Calu3 (cell line): ENCODE measurements around the gene GDI2. TPM values are rescaled to one million over a fixed set of nuclear protein-coding genes. Genes with fewer than 3 reads are reported as not detected.

Source experiments
- BruUV-seq: library from RNA; stranded (reverse); fragments of 400-500 nt; replicated peaks from 2 replicates; lab custom pipeline; 2021; lab: Mats Ljungman, UMichigan
- CTCF ChIA-PET: fragments of 300-600 bp; sonication (Branson Sonifier 250); formaldehyde crosslinking; loops from one replicate; lab custom pipeline; 2022; ENCODE audit warnings: antibody characterized with exemption; lab: Charles Lee
- DNase-seq: peaks from one replicate; pipeline ENCODE4 v3.0.0; 2022
- H3K27ac Mint-ChIP-seq: one replicate; pipeline ENCODE4 v1.8.0; 2022; ENCODE audit warnings: mixed read lengths; ENCODE audit not compliant: unreplicated experiment
- H3K27me3 Mint-ChIP-seq: one replicate; pipeline ENCODE4 v1.8.0; 2022; ENCODE audit warnings: mixed read lengths; ENCODE audit not compliant: unreplicated experiment
- H3K36me3 Mint-ChIP-seq: one replicate; pipeline ENCODE4 v1.8.0; 2022; ENCODE audit warnings: mild to moderate bottlenecking, moderate library complexity, mixed read lengths; ENCODE audit not compliant: insufficient read depth, unreplicated experiment
- H3K4me1 Mint-ChIP-seq: one replicate; pipeline ENCODE4 v1.8.0; 2022; ENCODE audit warnings: mild to moderate bottlenecking, low read depth, mixed read lengths; ENCODE audit not compliant: unreplicated experiment
- H3K4me3 Mint-ChIP-seq: one replicate; pipeline ENCODE4 v1.8.0; 2022; ENCODE audit warnings: mild to moderate bottlenecking, low read depth, moderate library complexity, mixed read lengths; ENCODE audit not compliant: unreplicated experiment
- H3K9me3 Mint-ChIP-seq: one replicate; pipeline ENCODE4 v1.8.0; 2022; ENCODE audit warnings: low read depth, mixed read lengths; ENCODE audit not compliant: unreplicated experiment
- intact Hi-C: fragments of 100-400 bp; cut with micrococcal nuclease; formaldehyde crosslinking; loops from one replicate; pipeline ENCODE4 v1.10.0; 2022; ENCODE audit not compliant: unreplicated experiment
- total RNA-seq: library from RNA; stranded (reverse); gene quantifications from 2 replicates; pipeline ENCODE4 v1.2.3, GENCODE V29; 2022
- TF ChIP-seq, protein P1 (sequence below): fragments of 200-600 bp; IDR thresholded peaks from one replicate; pipeline ENCODE4 v1.8.0; 2022; ENCODE audit warnings: antibody characterized with exemption; ENCODE audit not compliant: unreplicated experiment

GDI2 gene
- total RNA-seq, 1 experiment from 2014 or later: 215 TPM

DNA sequence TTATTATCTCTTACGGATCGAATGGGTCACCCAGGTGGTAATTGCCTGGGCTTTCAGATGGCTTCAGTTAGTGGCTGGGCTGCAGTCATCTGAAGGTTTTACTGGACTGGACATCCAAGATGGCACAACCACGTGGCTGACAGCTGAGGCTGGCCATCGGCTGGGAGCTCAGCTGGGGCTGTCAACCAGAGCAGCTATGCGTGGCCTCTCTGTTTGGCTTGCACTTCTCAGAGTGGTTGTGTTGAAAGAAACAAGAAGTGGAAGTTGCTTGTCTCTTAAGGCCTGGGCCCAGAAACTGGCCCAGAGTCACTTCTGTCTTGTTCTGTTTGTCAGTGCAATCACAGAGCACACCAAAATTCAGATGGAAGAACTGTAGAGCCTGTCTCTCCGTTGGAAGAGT lies 5.7 kb upstream of the GDI2 start:
- no peak for DNase-seq
- Mint-ChIP-seq H3K4me1 (no peaks in the 10 kb centered on the region), H3K36me3 (peaks cover 2% of the 10 kb centered on the region), H3K4me3 (no peak overlapping the region), H3K27me3 (no peaks in the 10 kb centered on the region), H3K27ac (no peak overlapping the region), H3K9me3 (no peaks in the 10 kb centered on the region)
- CTCF ChIA-PET: interaction anchor here (0.7 kb wide), 1 partner anchor 163 kb away, joined by 3 read pairs; no protein-coding TSS in a partner anchor
- TF ChIP-seq, protein P1, sequence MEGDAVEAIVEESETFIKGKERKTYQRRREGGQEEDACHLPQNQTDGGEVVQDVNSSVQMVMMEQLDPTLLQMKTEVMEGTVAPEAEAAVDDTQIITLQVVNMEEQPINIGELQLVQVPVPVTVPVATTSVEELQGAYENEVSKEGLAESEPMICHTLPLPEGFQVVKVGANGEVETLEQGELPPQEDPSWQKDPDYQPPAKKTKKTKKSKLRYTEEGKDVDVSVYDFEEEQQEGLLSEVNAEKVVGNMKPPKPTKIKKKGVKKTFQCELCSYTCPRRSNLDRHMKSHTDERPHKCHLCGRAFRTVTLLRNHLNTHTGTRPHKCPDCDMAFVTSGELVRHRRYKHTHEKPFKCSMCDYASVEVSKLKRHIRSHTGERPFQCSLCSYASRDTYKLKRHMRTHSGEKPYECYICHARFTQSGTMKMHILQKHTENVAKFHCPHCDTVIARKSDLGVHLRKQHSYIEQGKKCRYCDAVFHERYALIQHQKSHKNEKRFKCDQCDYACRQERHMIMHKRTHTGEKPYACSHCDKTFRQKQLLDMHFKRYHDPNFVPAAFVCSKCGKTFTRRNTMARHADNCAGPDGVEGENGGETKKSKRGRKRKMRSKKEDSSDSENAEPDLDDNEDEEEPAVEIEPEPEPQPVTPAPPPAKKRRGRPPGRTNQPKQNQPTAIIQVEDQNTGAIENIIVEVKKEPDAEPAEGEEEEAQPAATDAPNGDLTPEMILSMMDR: no peak
- BruUV-seq: no TSS peak
- intact Hi-C loops: no loop called here

DNA sequence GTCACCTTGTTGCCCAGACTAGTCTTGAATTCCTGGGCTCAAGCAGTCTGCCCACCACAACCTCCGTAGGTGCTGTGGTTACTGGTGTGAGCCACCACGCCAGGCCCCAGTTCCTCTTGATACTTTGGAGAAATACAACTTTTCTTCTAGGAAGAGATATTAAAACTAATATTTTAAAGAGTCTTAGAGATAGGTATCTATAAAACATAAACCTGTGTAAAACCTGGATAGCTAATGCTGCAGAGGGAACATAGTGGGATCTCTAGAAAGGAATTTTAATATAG lies 4.8 kb upstream of the GDI2 start:
- intact Hi-C loops: no loop called here
- no peak for DNase-seq
- no peak overlapping the region for H3K27ac Mint-ChIP-seq
- BruUV-seq: no TSS peak
- TF ChIP-seq, protein P1: no peak
- no peak overlapping the region for H3K4me3 Mint-ChIP-seq
- CTCF ChIA-PET: no interaction called here
- no peaks in the 10 kb centered on the region for H3K4me1 Mint-ChIP-seq
- H3K9me3 Mint-ChIP-seq: no peaks in the 10 kb centered on the region
- H3K36me3 Mint-ChIP-seq: peaks cover 11% of the 10 kb centered on the region
- no peaks in the 10 kb centered on the region for H3K27me3 Mint-ChIP-seq

DNA sequence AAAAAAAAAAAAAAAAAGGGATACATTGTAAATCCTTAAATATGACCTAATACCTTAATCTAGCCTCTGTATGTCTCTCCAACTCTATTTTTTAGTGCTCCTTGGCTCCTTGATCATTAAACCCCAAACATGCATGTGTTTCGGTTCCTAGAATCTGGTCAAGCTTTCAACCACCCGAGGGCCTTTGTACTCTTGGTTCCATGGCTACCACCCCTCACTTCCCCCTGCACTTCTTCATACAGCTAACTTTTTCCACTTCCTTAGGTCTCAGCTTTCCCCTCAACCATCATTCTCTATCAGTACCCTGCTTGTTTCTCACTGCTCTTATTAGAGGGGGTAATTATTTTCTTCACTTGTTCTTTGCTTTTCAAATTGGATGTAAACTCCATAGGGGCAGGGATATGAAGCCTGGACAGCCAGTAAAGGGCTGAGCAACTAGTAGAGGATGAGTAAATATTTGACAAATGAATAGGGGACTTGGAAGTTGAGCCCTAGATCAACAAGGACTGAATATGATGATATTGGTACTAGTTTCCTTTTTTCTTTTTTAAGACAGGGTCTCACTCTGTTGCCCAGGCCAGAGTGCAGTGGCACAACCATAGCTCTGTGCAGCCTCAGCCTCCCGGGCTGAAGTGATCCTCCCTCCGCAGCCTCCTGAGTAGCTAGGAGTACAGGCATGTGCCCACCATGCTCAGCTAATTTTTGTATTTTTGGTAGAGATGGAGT lies 4.3 kb upstream of the GDI2 start:
- Mint-ChIP-seq H3K27me3 (no peaks in the 10 kb centered on the region), H3K4me3 (no peak overlapping the region), H3K36me3 (peaks cover 16% of the 10 kb centered on the region), H3K27ac (no peak overlapping the region), H3K9me3 (no peaks in the 10 kb centered on the region), H3K4me1 (no peaks in the 10 kb centered on the region)
- TF ChIP-seq, protein P1: no peak
- intact Hi-C loops: no loop called here
- CTCF ChIA-PET: interaction anchor here (0.7 kb wide), 1 partner anchor 140 kb away, joined by 11 read pairs; no protein-coding TSS in a partner anchor
- no TSS peak for BruUV-seq
- DNase-seq: no peak

DNA sequence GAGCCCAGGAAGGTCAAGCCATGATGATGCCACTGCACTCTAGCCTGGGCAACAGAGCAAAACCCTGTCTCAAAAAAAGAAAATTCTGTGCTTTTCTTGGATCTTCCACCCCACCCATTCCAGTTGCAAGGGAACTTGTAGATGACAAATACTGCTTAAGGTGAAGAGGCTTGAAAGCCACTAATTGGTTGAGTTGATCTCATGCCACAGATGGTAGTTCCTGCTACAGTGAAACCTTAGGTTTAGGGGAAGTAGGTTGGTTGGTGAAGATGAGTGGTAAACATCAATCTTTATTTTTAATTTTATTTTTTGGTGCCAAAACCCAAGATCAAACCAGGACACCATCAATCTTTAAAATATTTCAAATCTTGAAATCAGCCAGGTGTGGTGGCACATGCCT lies 2.9 kb upstream of the GDI2 start:
- Mint-ChIP-seq H3K27ac (no peak overlapping the region), H3K9me3 (no peaks in the 10 kb centered on the region), H3K4me3 (no peak overlapping the region), H3K4me1 (no peaks in the 10 kb centered on the region), H3K27me3 (no peaks in the 10 kb centered on the region), H3K36me3 (peaks cover 29% of the 10 kb centered on the region)
- TF ChIP-seq, protein P1: no peak
- CTCF ChIA-PET: no interaction called here
- intact Hi-C loops: no loop called here
- no TSS peak for BruUV-seq
- DNase-seq: no peak
